ENCODE results near the gene SPATA13. TPM values are rescaled to one million over a fixed set of nuclear protein-coding genes. Genes with fewer than 3 reads are reported as not detected.

Gene SPATA13
- total RNA-seq, 1 experiment from 2014 or later, result 28.7 TPM

DNA sequence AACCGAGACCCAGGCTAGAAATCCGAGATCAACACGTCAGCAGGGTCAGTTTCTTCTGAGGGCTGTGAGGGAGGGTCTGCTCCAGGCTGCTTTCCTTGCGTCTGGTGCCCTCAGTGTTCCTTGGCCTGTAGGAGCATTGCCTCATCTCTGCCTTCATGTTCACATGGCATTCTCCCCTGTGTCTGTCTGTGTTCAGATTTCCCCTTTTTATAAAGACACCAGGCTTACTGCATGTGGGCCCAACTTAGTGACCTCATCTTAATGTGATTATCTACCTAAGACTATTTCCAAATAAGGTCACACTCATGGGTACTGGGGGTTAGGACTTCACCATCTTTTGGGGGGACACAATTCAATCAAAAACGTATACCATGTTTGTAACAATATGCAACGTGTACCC lies 91.6 kb downstream of the SPATA13 start:
- TF ChIP-seq, protein P1, sequence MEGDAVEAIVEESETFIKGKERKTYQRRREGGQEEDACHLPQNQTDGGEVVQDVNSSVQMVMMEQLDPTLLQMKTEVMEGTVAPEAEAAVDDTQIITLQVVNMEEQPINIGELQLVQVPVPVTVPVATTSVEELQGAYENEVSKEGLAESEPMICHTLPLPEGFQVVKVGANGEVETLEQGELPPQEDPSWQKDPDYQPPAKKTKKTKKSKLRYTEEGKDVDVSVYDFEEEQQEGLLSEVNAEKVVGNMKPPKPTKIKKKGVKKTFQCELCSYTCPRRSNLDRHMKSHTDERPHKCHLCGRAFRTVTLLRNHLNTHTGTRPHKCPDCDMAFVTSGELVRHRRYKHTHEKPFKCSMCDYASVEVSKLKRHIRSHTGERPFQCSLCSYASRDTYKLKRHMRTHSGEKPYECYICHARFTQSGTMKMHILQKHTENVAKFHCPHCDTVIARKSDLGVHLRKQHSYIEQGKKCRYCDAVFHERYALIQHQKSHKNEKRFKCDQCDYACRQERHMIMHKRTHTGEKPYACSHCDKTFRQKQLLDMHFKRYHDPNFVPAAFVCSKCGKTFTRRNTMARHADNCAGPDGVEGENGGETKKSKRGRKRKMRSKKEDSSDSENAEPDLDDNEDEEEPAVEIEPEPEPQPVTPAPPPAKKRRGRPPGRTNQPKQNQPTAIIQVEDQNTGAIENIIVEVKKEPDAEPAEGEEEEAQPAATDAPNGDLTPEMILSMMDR (conservative IDR thresholded peaks at IDR 0.05), result no peak
- TF ChIP-seq EZH2 (IDR thresholded peaks at IDR 0.05; ENCODE audit: low read depth), result no peak
- Histone ChIP-seq H2AFZ (no peak overlapping the region), H3K36me3 (ENCODE audit: low read depth) (no peaks in the 10 kb centered on the region), H3F3A (ENCODE audit: insufficient read depth, low read depth) (no peaks in the 10 kb centered on the region), H3K9me2 (ENCODE audit: insufficient read depth) (no peaks in the 10 kb centered on the region), H3K4me3 (no peak overlapping the region), H3K4me2 (no peak overlapping the region), H3K27ac (no peak overlapping the region), H3K27me3 (ENCODE audit: insufficient read depth, low read depth) (no peaks in the 10 kb centered on the region), H3K4me1 (replicated peaks; ENCODE audit: insufficient read depth) (no peaks in the 10 kb centered on the region), H4K20me1 (ENCODE audit: insufficient read depth) (peaks cover 17% of the 10 kb centered on the region; the same call in 1 of the 2 replicates), H3K79me2 (ENCODE audit: low read depth) (0 out of 2 replicates have a peak, but pooled peaks cover 4% of the 10 kb centered on the region), H3K9me3 (ENCODE audit: insufficient read depth, low read depth) (no peaks in the 10 kb centered on the region)
- ChIA-PET CTCF (no interaction called here), POLR2A (ENCODE audit: unreplicated experiment) (no interaction called here)
- no peak for DNase-seq
- intact Hi-C loops (cut with micrococcal nuclease; ENCODE audit: unreplicated experiment), result no loop called here
- no TSS peak for BruUV-seq (replicated peaks)

DNA sequence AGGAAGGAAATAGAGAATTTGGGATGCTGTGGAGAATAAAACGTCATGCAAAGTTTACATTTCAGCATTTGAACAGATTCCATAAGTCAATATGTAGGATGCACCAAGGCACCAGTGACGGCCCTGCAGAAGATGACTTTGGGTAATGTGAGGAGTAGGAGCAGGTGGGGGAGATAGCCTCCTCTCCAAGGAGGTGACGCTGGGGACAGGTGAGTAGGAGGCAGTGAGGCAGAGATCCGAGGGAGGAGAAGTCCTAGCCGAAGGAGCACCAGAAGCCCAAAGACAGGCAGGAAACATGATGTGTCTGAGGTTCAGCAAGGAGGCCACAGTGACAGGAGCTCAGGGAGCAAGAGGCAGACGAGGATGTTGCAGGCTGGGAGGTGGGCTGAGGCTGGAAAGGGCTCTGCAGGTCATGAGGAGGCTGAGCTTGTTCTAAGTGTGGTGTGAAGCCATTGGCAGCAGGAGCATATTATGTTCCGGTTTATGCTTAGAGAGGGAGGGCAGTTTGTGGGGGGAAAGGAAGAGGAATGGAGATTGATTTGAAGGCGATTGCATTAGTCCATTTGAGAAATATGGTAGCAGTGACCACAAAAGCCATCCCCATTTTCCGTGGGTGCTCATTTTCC lies 93.1 kb downstream of the SPATA13 start:
- ChIA-PET CTCF (no interaction called here), POLR2A (ENCODE audit: unreplicated experiment) (no interaction called here)
- no peak for DNase-seq
- no peaks in the 10 kb centered on the region for H3K4me1 ChIP-seq (replicated peaks; ENCODE audit: insufficient read depth)
- H2AFZ ChIP-seq, result no peak overlapping the region
- intact Hi-C loops (cut with micrococcal nuclease; ENCODE audit: unreplicated experiment), result no loop called here
- no peaks in the 10 kb centered on the region for H3F3A ChIP-seq (ENCODE audit: insufficient read depth, low read depth)
- H3K27me3 ChIP-seq (ENCODE audit: insufficient read depth, low read depth), result no peaks in the 10 kb centered on the region
- TF ChIP-seq, protein P1 (conservative IDR thresholded peaks at IDR 0.05), result no peak
- no peak for TF ChIP-seq EZH2 (IDR thresholded peaks at IDR 0.05; ENCODE audit: low read depth)
- H3K36me3 ChIP-seq (ENCODE audit: low read depth), result no peaks in the 10 kb centered on the region
- peaks cover 3% of the 10 kb centered on the region; the same call in 1 of the 2 replicates for H4K20me1 ChIP-seq (ENCODE audit: insufficient read depth)
- no peak overlapping the region for H3K4me2 ChIP-seq
- H3K27ac ChIP-seq, result no peak overlapping the region
- no peak overlapping the region for H3K4me3 ChIP-seq
- no peaks in the 10 kb centered on the region for H3K9me3 ChIP-seq (ENCODE audit: insufficient read depth, low read depth)
- H3K9me2 ChIP-seq (ENCODE audit: insufficient read depth), result no peaks in the 10 kb centered on the region
- no TSS peak for BruUV-seq (replicated peaks)
- H3K79me2 ChIP-seq (ENCODE audit: low read depth), result no peaks in the 10 kb centered on the region

DNA sequence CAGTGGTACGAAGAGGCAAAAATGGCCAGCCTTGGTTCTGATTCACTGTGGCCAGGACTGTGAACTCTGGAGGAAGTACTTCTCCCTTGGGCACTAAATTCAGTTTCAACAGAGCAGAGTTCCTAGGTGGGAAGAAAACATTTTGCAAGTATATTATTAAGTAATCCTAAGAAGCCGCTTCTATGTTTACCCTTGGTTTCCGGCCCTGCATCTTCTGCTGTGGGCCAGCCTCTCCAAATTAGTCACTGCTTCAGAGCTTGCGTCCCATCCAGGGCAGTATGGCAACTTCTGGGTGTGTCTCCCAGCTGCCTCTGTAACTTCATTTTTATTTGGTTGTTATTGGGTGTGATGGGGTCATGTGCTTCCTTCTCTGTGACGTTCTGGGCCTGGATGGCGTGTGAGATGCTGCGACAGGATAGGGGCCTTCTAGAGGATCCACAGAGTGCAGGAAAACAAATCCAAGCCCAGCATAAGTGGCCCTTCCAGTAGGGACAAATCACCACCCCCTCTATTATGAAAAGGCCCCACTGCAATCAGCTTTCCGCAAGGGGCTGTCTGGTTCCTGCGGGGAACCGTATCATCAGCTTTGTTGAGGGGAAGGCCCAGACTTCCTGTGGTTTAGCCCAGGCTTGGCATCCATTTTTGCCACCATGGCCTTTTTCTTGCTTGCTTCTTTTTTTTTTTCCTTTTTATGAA lies 93.8 kb downstream of the SPATA13 start:
- BruUV-seq (replicated peaks), result no TSS peak
- Histone ChIP-seq H4K20me1 (ENCODE audit: insufficient read depth) (peaks cover 3% of the 10 kb centered on the region; the same call in 1 of the 2 replicates), H2AFZ (no peak overlapping the region), H3F3A (ENCODE audit: insufficient read depth, low read depth) (no peaks in the 10 kb centered on the region), H3K27me3 (ENCODE audit: insufficient read depth, low read depth) (no peaks in the 10 kb centered on the region), H3K36me3 (ENCODE audit: low read depth) (no peaks in the 10 kb centered on the region), H3K4me1 (replicated peaks; ENCODE audit: insufficient read depth) (no peaks in the 10 kb centered on the region), H3K4me3 (no peak overlapping the region), H3K9me3 (ENCODE audit: insufficient read depth, low read depth) (no peaks in the 10 kb centered on the region), H3K27ac (no peak overlapping the region), H3K9me2 (ENCODE audit: insufficient read depth) (no peaks in the 10 kb centered on the region), H3K79me2 (ENCODE audit: low read depth) (no peaks in the 10 kb centered on the region), H3K4me2 (no peak overlapping the region)
- CTCF ChIA-PET, result no interaction called here
- intact Hi-C loops (cut with micrococcal nuclease; ENCODE audit: unreplicated experiment), result no loop called here
- POLR2A ChIA-PET (ENCODE audit: unreplicated experiment), result no interaction called here
- TF ChIP-seq EZH2 (IDR thresholded peaks at IDR 0.05; ENCODE audit: low read depth), result no peak
- TF ChIP-seq, protein P1 (conservative IDR thresholded peaks at IDR 0.05), result no peak
- DNase-seq, result no peak

All from PC-9 (cell line).